Brain microvascular endothelial cell (primary cell): ENCODE results near the gene FOXI3.
A peak's percentile ranks its signal among the peaks of the same experiment; 100 is the strongest.

ENCODE experiments used
- DNase-seq: peaks from one replicate; pipeline ENCODE4 v3.0.0-alpha.2; 2020
- H3K27ac ChIP-seq: fragments of 250-450 bp; sonication (Bioruptor Pico); 2 replicates; pipeline ENCODE4 v1.5.1; 2020; ENCODE audit warnings: mild to moderate bottlenecking, moderate library complexity
- H3K27me3 ChIP-seq: fragments of 250-450 bp; sonication (Bioruptor Pico); replicated peaks from 2 replicates; pipeline ENCODE4 v1.5.1; 2020; ENCODE audit warnings: mild to moderate bottlenecking
- H3K36me3 ChIP-seq: fragments of 250-450 bp; sonication (Bioruptor Pico); replicated peaks from 2 replicates; pipeline ENCODE4 v1.5.1; 2020; ENCODE audit warnings: mild to moderate bottlenecking
- H3K4me3 ChIP-seq: 2 replicates; pipeline ENCODE4 v1.5.1; 2011; ENCODE audit warnings: low read depth, mild to moderate bottlenecking, control low read depth, low read length, moderate library complexity
- CTCF ChIP-seq: IDR thresholded peaks from 2 replicates; pipeline ENCODE4 v1.5.1; 2011; ENCODE audit warnings: low read depth, mild to moderate bottlenecking, moderate library complexity, low read length, control low read depth, inconsistent platforms; ENCODE audit errors: missing control alignments
- in situ Hi-C: cut with HindIII; loops from 2 replicates; pipeline ENCODE4 v1.10.0; 2017; ENCODE audit warnings: low sequenced_read_pairs, low pct_ligation_motif_present

The FOXI3 gene

GRCh38 chr2:88483200-88483599, 30.7 kb upstream of the FOXI3 start:
- Histone ChIP-seq H3K4me3 (no peak overlapping the region), H3K27me3 (no peaks in the 10 kb centered on the region), H3K36me3 (no peaks in the 10 kb centered on the region), H3K27ac (no peak overlapping the region)
- DNase-seq = no peak
- in situ Hi-C loops = no loop called here
- no peak for TF ChIP-seq CTCF

GRCh38 chr2:88481691-88482336, 29.3 kb upstream of the FOXI3 start:
- Histone ChIP-seq H3K36me3 (no peaks in the 10 kb centered on the region), H3K4me3 (no peak overlapping the region), H3K27me3 (no peaks in the 10 kb centered on the region), H3K27ac (no peak overlapping the region)
- DNase-seq = peak; percentile 24
- in situ Hi-C loops = no loop called here
- no peak for TF ChIP-seq CTCF

GRCh38 chr2:88472811-88473210, 20.3 kb upstream of the FOXI3 start:
- in situ Hi-C loops = no loop called here
- TF ChIP-seq CTCF = no peak
- DNase-seq = no peak
- Histone ChIP-seq H3K36me3 (no peaks in the 10 kb centered on the region), H3K4me3 (no peak overlapping the region), H3K27ac (no peak overlapping the region), H3K27me3 (no peaks in the 10 kb centered on the region)

GRCh38 chr2:88471083-88471942, 18.8 kb upstream of the FOXI3 start:
- Histone ChIP-seq H3K27me3 (no peaks in the 10 kb centered on the region), H3K27ac (no peak overlapping the region), H3K4me3 (no peak overlapping the region), H3K36me3 (no peaks in the 10 kb centered on the region)
- DNase-seq = no peak
- TF ChIP-seq CTCF = no peak
- in situ Hi-C loops = no loop called here

GRCh38 chr2:88469202-88470114, 17.0 kb upstream of the FOXI3 start:
- Histone ChIP-seq H3K4me3 (no peak overlapping the region), H3K36me3 (no peaks in the 10 kb centered on the region), H3K27me3 (no peaks in the 10 kb centered on the region), H3K27ac (no peak overlapping the region)
- DNase-seq = no peak
- in situ Hi-C loops = no loop called here
- no peak for TF ChIP-seq CTCF
